GM18508 (cell line): ENCODE measurements around the gene SLC37A4.

ENCODE experiments used
- ATAC-seq: cut with Tn5 transposase; IDR thresholded peaks from one replicate; pipeline ENCODE4 v1.9.1; 2021; ENCODE audit warnings: moderate number of reproducible peaks; ENCODE audit not compliant: insufficient read depth, unreplicated experiment

Gene SLC37A4

GRCh38 chr11:118980191-118980881 lies 50.3 kb downstream of the SLC37A4 start:
- ATAC-seq: no peak

- ATAC-seq: no peak
Observed at GRCh38 chr11:118979434-118979833, 51.2 kb downstream of the SLC37A4 start.

GRCh38 chr11:118975771-118976709 lies 54.6 kb downstream of the SLC37A4 start:
- ATAC-seq: no peak
